TTC549 (cell line): ENCODE results near the gene KIF3B.
"Not testable (repeated sequence)": the region's sequence is repeated elsewhere in the genome, so short reads cannot be mapped to it uniquely, and the experiment has no call there.

ENCODE experiments used
- FAIRE-seq: peaks from 2 replicates; lab custom pipeline; 2012; peaks lifted over from hg19 to GRCh38; lab: Jason Lieb, UNC

The KIF3B gene

GRCh38 chr20:32277361-32278198 lies at the start of gene KIF3B:
Gene KIF3B, plus strand, starts transcription at chr20:32277651. Its CDS starts 32,127 bp downstream, at chr20:32309778.
- FAIRE-seq: no peak

- FAIRE-seq: no peak
Observed at GRCh38 chr20:32227744-32228688, 49.4 kb upstream of the KIF3B start.

DNA sequence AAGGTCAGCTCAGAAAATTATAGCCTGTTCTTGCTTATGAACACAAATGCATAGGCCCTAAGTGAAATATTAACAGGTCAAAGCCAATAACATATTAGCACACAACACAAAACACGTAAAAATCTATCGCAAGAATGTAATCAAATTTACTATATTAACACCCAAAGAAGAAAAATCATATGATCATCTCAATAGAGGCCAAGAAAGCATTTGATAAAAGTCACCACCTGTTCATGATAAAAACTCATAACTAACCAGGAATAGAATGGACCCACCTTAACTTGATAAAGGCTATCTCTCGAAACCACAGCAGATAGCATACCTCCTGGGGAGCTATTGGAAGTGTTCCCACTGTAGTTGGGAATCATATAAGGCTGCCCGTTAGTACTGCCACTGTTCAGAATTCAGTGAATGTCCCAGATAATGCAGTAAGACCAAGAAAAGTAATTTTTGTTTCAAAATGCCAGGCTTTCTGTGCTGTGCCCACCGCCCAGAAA lies 48.2 kb upstream of the KIF3B start:
- FAIRE-seq: no peak

- FAIRE-seq: no peak
Observed at GRCh38 chr20:32230707-32231106, 46.7 kb upstream of the KIF3B start.

- FAIRE-seq: no peak
Observed at GRCh38 chr20:32231245-32231644, 46.2 kb upstream of the KIF3B start.

- no peak for FAIRE-seq
Observed at GRCh38 chr20:32231847-32232246, 45.6 kb upstream of the KIF3B start.

- no peak for FAIRE-seq
Observed at GRCh38 chr20:32232326-32232886, 45.0 kb upstream of the KIF3B start.

- FAIRE-seq: no peak
Observed at GRCh38 chr20:32233286-32233685, 44.2 kb upstream of the KIF3B start.

DNA sequence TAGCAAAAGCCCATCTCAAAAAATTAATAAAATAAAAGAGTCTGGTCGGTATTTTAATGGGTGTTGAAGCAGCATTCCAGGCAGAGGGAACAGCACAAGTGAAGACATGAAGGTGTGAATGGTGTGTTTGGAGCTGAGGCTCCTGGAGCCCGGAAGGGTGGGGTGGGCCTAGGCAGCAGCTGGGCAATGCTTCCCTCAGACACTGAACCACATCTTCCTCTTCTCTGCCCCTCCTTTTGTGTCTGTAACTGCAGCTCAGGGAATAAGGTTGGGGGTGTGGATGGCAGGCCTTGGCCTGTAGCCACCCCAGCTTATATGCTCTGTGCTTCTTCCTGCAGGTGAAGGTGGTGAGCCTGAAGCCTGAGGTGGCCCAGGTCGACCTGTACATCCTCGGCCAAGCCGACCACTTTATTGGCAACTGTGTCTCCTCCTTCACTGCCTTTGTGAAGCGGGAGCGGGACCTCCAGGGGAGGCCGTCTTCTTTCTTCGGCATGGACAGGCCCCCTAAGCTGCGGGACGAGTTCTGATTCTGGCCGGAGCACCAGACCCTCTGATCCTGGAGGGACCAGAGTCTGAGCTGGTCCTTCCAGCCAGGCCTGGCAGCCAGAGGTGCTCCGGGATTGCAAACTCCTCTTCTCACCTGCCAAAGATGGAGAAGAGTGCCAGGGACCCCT lies 43.2 kb upstream of the KIF3B start:
- FAIRE-seq: no peak

- no peak for FAIRE-seq
Observed at GRCh38 chr20:32235331-32236047, 42.0 kb upstream of the KIF3B start.

- no peak for FAIRE-seq
Observed at GRCh38 chr20:32236048-32236533, 41.4 kb upstream of the KIF3B start.

GRCh38 chr20:32236819-32237218 lies 40.6 kb upstream of the KIF3B start:
- FAIRE-seq: no peak

DNA sequence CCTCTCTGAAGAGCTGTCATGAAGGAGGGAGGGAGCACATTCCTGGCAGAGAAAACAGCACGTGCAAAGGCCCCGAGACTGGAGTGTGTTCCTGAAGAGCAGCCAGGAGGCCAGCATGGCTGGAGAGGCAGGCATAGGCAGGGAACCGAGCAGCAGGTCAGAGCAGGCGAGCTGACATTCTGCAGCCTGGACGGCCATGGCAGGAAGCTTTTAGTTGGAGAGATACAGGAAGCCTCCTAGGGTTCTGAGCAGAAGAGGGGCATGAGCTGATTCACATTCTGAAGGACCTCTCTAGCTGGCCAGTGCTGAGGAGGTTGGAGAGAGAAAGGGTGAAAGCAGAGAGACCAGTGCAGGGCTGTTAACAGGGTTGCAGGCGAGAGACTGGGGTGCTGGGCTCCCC lies 40.0 kb upstream of the KIF3B start:
- FAIRE-seq: no peak

GRCh38 chr20:32238483-32239425 lies 38.7 kb upstream of the KIF3B start:
- FAIRE-seq: no peak

GRCh38 chr20:32240205-32240604 lies 37.2 kb upstream of the KIF3B start:
- FAIRE-seq: no peak

GRCh38 chr20:32241807-32242206 lies 35.6 kb upstream of the KIF3B start:
- FAIRE-seq: no peak

DNA sequence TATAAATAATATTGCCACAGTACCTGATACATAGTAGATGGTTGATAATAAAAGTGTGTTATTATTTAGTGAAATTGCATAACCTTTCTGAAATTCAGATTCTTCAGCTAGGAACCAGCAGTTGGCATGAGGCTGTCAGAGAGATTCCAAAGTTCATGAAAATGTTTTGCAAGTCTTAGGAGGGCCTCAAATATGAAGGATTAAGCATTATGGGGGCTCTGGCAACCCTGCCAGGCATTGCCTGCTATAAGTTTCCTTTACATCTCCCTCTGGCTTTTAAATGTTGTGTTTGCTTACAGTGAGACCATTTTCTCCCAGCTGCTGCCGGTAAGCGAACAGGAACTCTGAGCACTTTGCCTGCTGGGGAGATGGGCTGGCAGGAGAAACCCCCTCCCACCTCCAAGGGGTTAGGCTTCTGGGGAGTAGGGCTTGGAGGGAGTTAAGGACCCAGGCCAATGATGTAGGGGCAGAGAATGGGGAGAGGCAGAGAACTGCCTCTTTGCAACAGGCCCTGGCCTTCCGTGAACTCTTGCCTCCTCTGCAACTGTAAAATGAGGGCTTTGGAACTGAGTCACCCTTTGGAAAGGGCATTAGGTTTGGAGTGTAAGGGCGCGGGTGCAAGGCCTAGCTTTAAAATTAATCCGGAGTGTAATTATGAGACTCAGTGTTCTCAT lies 33.2 kb upstream of the KIF3B start:
- FAIRE-seq: no peak

GRCh38 chr20:32244959-32245358 lies 32.5 kb upstream of the KIF3B start:
- no peak for FAIRE-seq

DNA sequence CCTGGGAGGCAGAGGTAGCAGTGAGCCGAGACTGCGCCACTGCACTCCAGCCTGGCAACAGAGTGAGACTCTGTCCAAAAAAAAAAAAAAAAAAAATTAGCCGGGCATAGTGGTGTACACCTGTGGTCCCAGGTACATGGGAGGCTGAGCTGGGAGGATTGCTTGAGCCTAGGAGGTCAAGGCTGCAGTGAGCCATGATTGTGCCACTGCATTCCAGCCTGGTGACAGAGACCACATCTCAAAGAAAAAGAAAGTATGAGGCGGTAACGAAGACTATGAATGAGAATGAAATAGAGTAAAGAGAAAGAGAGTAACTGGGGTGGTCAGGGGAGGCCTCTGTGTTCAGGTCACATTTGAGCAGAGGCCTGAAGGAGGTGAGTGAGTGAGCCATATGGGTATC lies 31.2 kb upstream of the KIF3B start:
- FAIRE-seq: not testable (repeated sequence)
